Pancreas (tissue), 10 donors: ENCODE results near the gene SPATA13. TPM values are rescaled to one million over a fixed set of nuclear protein-coding genes. Genes with fewer than 3 reads are reported as not detected.

Experiments
- ATAC-seq, 4 donors: fragments of 200-7000 bp; cut with Tn5 transposase; one replicate each; pipeline versions ENCODE4 v1.8.0 to v1.9.1; 2020; ENCODE audit warnings: mild to moderate bottlenecking in 4 of 4, moderate library complexity in 4 of 4
- DNase-seq, 6 donors: peaks; one replicate each; pipeline ENCODE4 v3.0.0-alpha.2; 2020
- FAIRE-seq: peaks from 2 replicates; lab custom pipeline; 2012; peaks lifted over from hg19 to GRCh38; lab: Jason Lieb, UNC
- H3K27ac ChIP-seq, 4 donors: fragments of 200-600 bp; sonication (generic); 1 replicate in 3 of 4; 2 replicates in 1 of 4; pipeline versions ENCODE4 v1.5.0 to v1.8.0; 2020
- H3K27me3 ChIP-seq, 4 donors: fragments of 200-600 bp; one replicate each; pipeline ENCODE4 v1.8.0; 2021
- H3K36me3 ChIP-seq, 3 donors: fragments of 200-600 bp; sonication (generic) in 1 of 3; one replicate each; pipeline versions ENCODE4 v1.5.0 to v1.8.0; 2020 to 2021
- H3K4me1 ChIP-seq, 3 donors: fragments of 200-600 bp; one replicate each; pipeline ENCODE4 v1.8.0; 2021
- H3K4me3 ChIP-seq, 4 donors: fragments of 200-600 bp; sonication (generic) in 2 of 4; one replicate each; pipeline versions ENCODE4 v1.5.0 to v1.8.0; 2020 to 2021
- H3K9me3 ChIP-seq, 4 donors: fragments of 200-600 bp; one replicate each; pipeline ENCODE4 v1.8.0; 2021
- CTCF ChIP-seq, 4 donors: fragments of 200-600 bp; sonication (generic) in 3 of 4; IDR thresholded peaks; one replicate each; pipeline versions ENCODE4 v1.5.0 to v1.8.0; 2021; ENCODE audit warnings: antibody characterized with exemption in 4 of 4
- WGBS, 2 donors: extraction: QIAGEN DNeasy Blood & Tissue Kit; methylation state at CpG; one replicate each; pipeline ENCODE4 v1.1.7; 2013; 5-methylcytosine and 5-hydroxymethylcytosine counted together
- intact Hi-C, 3 donors: fragments of 100-400 bp; cut with DNase I; formaldehyde crosslinking; loops; one replicate each; pipeline versions ENCODE4 v1.11.1 to v1.14.2; 2022
- polyA plus RNA-seq, 2 donors: library from polyadenylated mRNA; stranded (reverse); fragments of 200-250 nt; gene quantifications; one replicate each; pipeline ENCODE4 v1.2.3, GENCODE V29; 2013
- total RNA-seq, 6 donors: library from RNA; stranded (reverse); fragmentation: NEBNext Ultra II Directional in 4 of 6; extraction: Animal tissue kit (Norgen Biotek cat#: 25700) in 4 of 6; gene quantifications; one replicate each; pipeline versions ENCODE4 v1.2.1 to v1.2.4, GENCODE V29; 2021 to 2023
- donor health status: healthy with polysubstance abuse.
- donor health status: DM: no; HTN: no; CAD: no; lungs with moderate emphysema.
- donor health status: DM: no; HTN: no; CAD: no.
- donor health status: control.
- donor health status: control.
- donor health status: Bipolar disorder and iron deficiency.
- donor health status: DM: yes; HTN: yes; CAD: no.
- donor health status: DM: no; HTN: no; CAD: no.
- donor health status: DM: no; HTN: no; CAD: no.
- donor health status: DM: yes; HTN: yes; CAD: no.

Gene SPATA13
- total and polyA plus RNA-seq, 8 donors, result 38.1 to 71.2 (median 53.9) TPM

GRCh38 chr13:24176351-24177101 lies 16.0 kb downstream of the SPATA13 start:
- Histone ChIP-seq H3K4me1 (peaks cover 65 to 91% (median 86%) of the 10 kb centered on the region in 3 donors), H3K9me3 (no peaks in the 10 kb centered on the region), H3K4me3 (no peak overlapping the region), H3K27me3 (no peaks in the 10 kb centered on the region), H3K27ac (peak overlapping the region; percentile 67 to 99 (median 82)), H3K36me3 (no peaks in the 10 kb centered on the region)
- intact Hi-C loops, result no loop called here
- peak; percentile 68 to 92 (median 88) for DNase-seq
- no peak for TF ChIP-seq CTCF (IDR thresholded peaks at IDR 0.05)
- WGBS, 2 donors, result 8 to 14% methylated on average over 8 of the region's 8 CpGs
- no peak for FAIRE-seq
- ATAC-seq, result peak; percentile 75 to 88 (median 78)

- TF ChIP-seq CTCF (IDR thresholded peaks at IDR 0.05), result no peak
- Histone ChIP-seq H3K27me3 (no peaks in the 10 kb centered on the region), H3K27ac (peak overlapping the region in 3 of 4 donors; percentile 11 to 99 (median 95)), H3K9me3 (no peaks in the 10 kb centered on the region), H3K4me3 (no peak overlapping the region), H3K36me3 (no peaks in the 10 kb centered on the region), H3K4me1 (peaks cover 65 to 91% (median 80%) of the 10 kb centered on the region in 3 donors)
- intact Hi-C loops, result no loop called here
- no peak for ATAC-seq
- WGBS, 2 donors, result 73 to 81% methylated on average over 2 of the region's 2 CpGs
- no peak for FAIRE-seq
- DNase-seq, result no peak
These were observed 18.4 kb downstream of the SPATA13 start for GRCh38 chr13:24178847-24179485.

- DNase-seq (no peak), FAIRE-seq (no peak), ATAC-seq (no peak)
- H3K27me3 ChIP-seq, result no peaks in the 10 kb centered on the region
- H3K4me1 ChIP-seq, result peaks cover 60 to 91% (median 75%) of the 10 kb centered on the region in 3 donors
- peak overlapping the region in 3 of 4 donors; percentile 11 to 99 (median 95) for H3K27ac ChIP-seq
- no peaks in the 10 kb centered on the region for H3K9me3 ChIP-seq
- no peak overlapping the region for H3K4me3 ChIP-seq
- WGBS, 2 donors, result 14 to 16% methylated on average over 1 of the region's 1 CpG
- TF ChIP-seq CTCF (IDR thresholded peaks at IDR 0.05), result no peak
- intact Hi-C loops, result no loop called here
- no peaks in the 10 kb centered on the region for H3K36me3 ChIP-seq
These were observed 18.9 kb downstream of the SPATA13 start for GRCh38 chr13:24179486-24179850.

GRCh38 chr13:24180750-24181377 lies 20.3 kb downstream of the SPATA13 start:
- H3K36me3 ChIP-seq, result no peaks in the 10 kb centered on the region
- no peaks in the 10 kb centered on the region for H3K9me3 ChIP-seq
- H3K27me3 ChIP-seq, result no peaks in the 10 kb centered on the region
- H3K4me1 ChIP-seq, result peaks cover 56 to 86% (median 70%) of the 10 kb centered on the region in 3 donors
- DNase-seq (no peak), FAIRE-seq (no peak), ATAC-seq (no peak)
- intact Hi-C loops, result loop anchor here in 1 of 3 donors (5.0 kb wide), 1 partner anchor 36 kb away; no protein-coding TSS in a partner anchor
- WGBS, 2 donors, result 63 to 65% methylated on average over 5 of the region's 5 CpGs
- TF ChIP-seq CTCF (IDR thresholded peaks at IDR 0.05), result no peak
- H3K4me3 ChIP-seq, result no peak overlapping the region
- H3K27ac ChIP-seq, result peak overlapping the region in 2 of 4 donors; percentile 95 to 99
